ENCODE data around the gene COX19. TPM values are rescaled to one million over a fixed set of nuclear protein-coding genes. Genes with fewer than 3 reads are reported as not detected.

The COX19 gene
- polyA plus RNA-seq (ENCODE audit: insufficient read length in 4 of 4) = 10 to 100 TPM in 3 of 4 donors, 1 to 10 TPM in 1; 7.2 to 19.3 (median 11.2) TPM

DNA sequence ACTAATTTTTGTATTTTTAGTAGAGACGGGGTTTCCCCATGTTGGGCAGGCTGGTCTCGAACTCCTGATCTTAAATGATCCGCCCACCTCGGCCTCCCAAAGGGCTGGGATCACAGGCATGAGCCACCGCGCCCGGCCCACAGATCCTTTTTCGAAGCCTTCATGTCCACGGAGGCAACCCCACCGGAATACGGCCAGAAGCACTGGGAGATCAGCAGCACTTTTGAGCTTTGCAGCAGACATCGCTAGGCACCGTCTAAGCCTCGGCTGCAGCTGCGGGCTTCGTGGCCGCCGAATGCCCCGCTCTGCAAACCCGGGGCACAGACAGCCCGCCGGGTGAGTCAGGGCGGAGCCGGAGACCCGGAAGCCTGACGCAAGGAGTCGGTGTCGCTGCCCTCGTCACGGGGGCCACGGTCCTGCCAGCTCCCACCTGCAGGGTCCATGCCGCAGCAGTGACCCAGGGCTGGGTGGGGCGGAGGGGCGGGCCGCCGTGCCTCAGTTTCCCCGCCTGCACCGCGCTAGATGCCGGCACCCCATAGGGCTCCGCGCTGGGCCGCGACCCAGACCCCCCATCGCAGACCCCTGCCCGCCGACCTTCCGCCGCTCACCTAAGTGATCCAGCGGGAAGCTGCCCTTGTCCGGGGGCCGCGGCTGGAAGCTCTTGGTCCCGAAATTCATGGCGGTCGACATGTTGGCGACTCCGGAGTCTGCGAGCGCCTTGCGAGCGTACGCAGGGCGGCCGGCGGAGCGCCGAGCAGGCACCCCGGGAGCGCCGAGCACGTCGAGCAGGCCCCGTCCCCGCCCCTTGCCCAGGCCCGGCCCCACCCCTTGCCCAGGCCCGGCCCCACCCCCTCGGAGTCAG, at the start of gene COX19:
TSS of gene COX19 (minus strand) at position 730 of the 862 bp plus-strand sequence. CDS start at position 690, 40 bp downstream.
- peak; percentile 65 to 72 (median 70) for DNase-seq (ENCODE audit: low read depth in 4 of 4, low spot score in 3 of 4)

DNA sequence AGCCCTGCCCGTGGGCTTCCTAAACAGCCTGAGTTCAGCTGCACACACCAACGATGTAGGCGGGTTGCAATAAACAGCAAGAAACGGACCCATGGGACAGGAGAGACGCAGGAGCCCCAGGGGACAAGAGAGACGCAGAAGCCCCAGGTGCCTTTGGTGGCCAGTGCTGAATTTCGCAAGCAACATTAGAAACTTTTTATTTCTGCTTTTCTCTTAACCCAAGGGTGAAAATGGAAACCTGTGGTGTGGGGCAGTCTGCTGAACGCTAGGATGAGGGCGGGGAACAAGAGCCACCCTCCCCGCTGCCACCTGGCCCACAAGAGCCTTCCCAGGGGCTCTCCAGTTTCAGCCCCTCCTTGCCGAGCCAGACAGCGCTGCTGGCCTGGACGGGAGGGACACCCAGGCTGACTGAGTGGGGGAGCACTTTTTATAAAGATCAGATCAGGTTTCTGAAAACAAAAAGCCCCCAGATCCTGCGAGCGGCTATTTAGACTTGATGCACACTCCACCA, 49.0 kb upstream of the COX19 start:
- no peak for DNase-seq (ENCODE audit: low read depth in 4 of 4, low spot score in 3 of 4)

- DNase-seq (ENCODE audit: low read depth in 4 of 4, low spot score in 3 of 4) = no peak
Observed at GRCh38 chr7:1022801-1023465, 47.6 kb upstream of the COX19 start.

GRCh38 chr7:1022356-1022755, 47.0 kb upstream of the COX19 start:
- DNase-seq (ENCODE audit: low read depth in 4 of 4, low spot score in 3 of 4) = no peak

- no peak for DNase-seq (ENCODE audit: low read depth in 4 of 4, low spot score in 3 of 4)
Observed at GRCh38 chr7:1021931-1022330, 46.6 kb upstream of the COX19 start.

DNA sequence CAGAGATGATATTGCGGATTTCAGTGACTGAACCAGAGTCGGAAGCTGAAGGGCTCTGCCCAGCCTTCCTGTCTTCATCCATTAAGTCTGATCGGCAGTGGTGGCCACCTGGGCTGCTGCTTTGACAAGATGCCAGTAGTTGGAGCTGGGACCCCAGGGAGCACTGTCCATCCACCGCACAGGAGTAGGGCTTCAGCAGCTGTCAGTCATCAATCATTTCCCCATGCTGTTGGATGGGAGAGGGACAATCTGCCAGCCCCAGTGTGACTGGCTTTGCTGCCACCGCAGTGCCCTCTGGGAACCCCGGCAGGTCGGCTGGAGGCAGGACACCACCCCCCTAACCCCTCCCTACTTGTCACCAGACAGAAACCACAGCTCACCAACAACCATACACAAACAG, 46.0 kb upstream of the COX19 start:
- no peak for DNase-seq (ENCODE audit: low read depth in 4 of 4, low spot score in 3 of 4)

DNA sequence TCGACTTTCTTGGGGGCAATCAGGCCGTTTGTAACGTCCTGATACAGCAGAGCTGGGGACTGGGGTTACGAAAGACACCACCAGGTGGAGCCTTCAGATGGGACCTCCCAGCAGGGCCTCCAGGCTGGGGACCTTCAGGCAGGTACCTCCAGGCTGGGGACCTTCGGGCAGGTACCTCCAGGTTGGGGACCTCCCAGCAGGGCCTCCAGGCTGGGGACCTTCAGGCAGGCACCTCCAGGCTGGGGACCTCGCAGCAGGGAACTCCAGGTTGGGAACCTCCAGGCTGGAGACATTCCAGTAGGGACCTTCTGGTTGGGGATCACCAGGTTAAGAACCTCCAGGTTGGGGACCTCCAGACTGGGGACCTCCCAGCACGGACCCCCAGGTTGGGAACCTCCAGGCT, 45.5 kb upstream of the COX19 start:
- no peak for DNase-seq (ENCODE audit: low read depth in 4 of 4, low spot score in 3 of 4)

DNA sequence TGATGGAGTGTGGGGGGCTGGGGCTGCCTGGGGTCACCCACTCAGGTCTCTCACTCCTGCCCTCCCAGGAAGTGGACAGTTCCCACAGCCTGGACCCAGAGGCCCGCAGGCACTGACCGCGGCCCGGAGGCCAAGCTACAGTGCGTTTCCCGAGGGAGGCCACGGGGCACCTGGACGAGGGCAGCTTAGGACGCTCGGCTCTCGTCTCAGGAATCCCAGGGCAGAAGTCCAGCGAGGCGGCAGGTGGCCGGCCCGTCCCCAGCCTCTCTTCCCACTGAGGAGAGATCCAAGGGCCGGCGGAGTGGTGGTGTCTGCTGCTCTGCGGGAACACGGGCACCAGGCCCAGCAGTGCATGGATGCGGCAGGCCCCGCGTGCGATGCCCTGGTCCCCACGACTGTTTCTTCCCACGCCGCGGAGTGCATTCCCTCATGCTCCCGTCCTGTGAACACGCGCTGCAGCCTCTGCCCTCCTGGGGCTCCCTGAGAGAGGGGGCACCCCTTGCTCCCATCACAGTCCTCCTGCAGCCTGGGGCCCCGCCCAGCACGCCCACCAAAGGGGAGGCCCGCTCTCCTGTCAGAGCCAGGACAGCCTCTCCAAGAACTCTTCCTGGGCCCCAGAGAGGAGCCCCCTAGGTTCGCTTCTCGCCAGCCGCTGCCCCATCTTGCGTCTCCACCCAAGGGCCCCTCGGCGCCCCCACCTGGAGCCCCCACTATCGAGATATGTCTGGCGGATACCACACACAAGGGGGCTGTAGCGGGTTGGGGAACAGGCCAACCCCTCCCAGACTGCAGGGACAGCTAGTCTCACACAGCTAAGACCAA, 44.7 kb upstream of the COX19 start:
- DNase-seq (ENCODE audit: low read depth in 4 of 4, low spot score in 3 of 4) = no peak

DNA sequence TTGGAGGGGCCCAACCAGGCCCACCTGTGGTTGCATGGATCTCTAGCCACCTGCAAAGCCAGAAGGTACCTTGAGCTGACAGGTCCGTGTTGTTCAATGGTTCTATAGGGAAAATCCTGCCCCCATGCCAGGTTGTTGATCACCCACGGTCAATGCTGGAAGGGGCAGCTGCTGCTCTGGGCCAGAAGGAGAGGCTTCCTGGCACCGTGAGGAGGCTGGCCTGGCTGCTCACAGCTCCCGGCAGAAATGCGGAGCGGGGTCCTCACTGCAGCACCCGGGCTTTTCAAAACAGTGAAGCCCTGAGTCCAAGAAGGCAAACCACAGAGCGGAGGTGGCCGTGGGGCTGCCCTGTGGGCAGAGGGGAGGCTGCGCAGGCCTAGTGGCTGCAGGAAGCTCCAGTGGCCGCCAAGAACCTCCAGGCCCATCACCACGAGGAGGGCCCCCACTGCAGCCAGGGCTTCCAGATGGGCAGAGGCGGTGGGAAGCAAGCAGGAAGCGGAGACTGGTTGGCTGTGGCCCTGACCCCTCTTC, 44.0 kb upstream of the COX19 start:
- DNase-seq (ENCODE audit: low read depth in 4 of 4, low spot score in 3 of 4) = no peak

GRCh38 chr7:1018334-1018695, 43.0 kb upstream of the COX19 start:
- DNase-seq (ENCODE audit: low read depth in 4 of 4, low spot score in 3 of 4) = no peak

- DNase-seq (ENCODE audit: low read depth in 4 of 4, low spot score in 3 of 4) = no peak
Observed at GRCh38 chr7:1017586-1018333, 42.4 kb upstream of the COX19 start.

DNA sequence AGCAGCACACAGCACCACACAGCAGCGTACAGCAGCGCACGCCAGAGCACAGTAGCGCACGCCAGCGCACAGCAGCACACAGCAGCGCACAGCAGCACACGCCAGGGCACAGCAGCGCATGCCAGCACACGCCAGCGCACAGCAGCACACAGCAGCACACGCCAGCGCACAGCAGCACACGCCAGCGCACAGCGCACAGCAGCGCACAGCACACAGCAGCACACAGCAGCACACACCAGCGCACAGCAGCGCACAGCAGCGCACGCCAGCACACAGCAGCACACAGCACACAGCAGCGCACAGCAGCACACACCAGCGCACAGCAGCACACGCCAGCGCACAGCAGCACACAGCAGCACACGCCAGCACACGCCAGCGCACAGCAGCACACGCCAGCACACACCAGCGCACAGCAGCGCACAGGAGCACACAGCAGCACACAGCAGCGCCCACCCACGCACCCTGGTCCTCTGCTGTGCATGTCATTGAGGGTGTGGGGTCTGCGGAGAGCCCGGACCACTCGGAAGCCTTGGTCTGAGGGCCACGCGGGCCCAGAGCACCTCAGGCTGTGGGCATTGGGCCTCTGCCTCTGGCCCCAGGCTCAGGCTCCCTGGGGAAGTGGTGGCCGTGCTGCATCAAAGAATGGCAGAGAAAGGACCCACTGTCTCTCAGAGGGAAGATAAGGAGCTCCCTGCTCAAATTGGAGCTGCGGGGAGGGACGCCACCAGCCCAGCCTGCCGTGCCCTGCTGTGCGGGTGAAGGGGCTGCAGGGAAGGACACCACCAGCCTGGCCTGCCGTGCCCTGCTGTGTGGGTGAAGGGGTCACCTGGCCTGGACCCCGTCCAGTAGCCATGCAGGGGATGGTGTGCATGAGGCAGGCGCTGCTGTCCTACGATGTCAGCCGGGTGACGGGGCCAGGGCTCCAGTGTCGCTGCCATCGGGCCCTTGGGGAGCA, 41.5 kb upstream of the COX19 start:
- DNase-seq (ENCODE audit: low read depth in 4 of 4, low spot score in 3 of 4) = no peak

- no peak for DNase-seq (ENCODE audit: low read depth in 4 of 4, low spot score in 3 of 4)
Observed at GRCh38 chr7:1015196-1016121, 40.1 kb upstream of the COX19 start.

GRCh38 chr7:1014681-1015080, 39.3 kb upstream of the COX19 start:
- DNase-seq (ENCODE audit: low read depth in 4 of 4, low spot score in 3 of 4) = no peak

DNA sequence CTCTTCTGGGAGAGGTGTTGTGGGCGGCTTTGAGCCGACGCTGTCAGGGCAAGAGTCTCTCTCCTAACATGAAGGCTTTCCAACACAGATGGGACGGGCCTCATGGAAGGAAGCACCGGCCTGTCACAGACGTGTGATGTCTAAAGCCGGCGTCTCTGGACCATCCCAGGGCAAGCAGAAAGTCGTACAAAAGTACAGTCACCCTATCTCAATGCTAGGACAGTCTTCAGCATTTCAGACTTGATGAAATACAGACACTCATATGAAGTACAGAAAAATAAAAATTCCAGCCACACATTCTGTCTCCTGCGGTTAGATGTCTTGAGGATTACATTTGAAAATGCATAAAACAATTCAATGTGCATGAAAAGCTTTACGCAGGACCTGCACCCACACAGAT, 38.2 kb upstream of the COX19 start:
- DNase-seq (ENCODE audit: low read depth in 4 of 4, low spot score in 3 of 4) = no peak

DNA sequence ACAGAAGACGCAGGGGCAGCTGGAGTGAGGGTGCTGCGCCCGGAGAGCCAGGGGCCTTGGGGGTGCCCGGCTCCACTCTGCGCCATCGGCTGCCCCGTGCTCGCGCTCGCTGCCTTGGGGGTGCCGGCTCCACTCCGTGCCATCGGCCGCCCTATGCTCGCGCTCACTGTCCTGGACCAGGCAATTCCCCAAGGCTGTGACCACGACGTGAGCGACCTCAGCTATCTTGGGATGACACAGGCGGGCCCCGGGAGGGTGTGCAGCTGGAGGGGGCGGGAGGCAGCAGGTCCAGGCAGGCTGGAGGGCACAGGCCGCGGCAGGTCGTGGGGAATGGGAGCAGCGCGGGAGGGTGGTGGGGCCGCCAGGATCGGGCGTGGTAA, 37.4 kb upstream of the COX19 start:
- no peak for DNase-seq (ENCODE audit: low read depth in 4 of 4, low spot score in 3 of 4)

- no peak for DNase-seq (ENCODE audit: low read depth in 4 of 4, low spot score in 3 of 4)
Observed at GRCh38 chr7:1012004-1012715, 36.8 kb upstream of the COX19 start.

Data from left renal pelvis (tissue), 4 donors.